K562 (cell line): ENCODE results near the gene WDR90. TPM values are rescaled to one million over a fixed set of nuclear protein-coding genes. Genes with fewer than 3 reads are reported as not detected.
A peak's percentile ranks its signal among the peaks of the same experiment; 100 is the strongest.

ENCODE experiments used
- CBFA2T3 ChIP-seq: fragments of 450-650 bp; IDR thresholded peaks from 2 replicates; pipeline ENCODE4 v1.6.1; 2017
- CREM ChIP-seq: IDR thresholded peaks from 2 replicates; pipeline ENCODE4 v1.6.1; 2014; ENCODE audit warnings: antibody characterized with exemption, low read depth
- GATAD2A ChIP-seq: fragments of 450-650 bp; IDR thresholded peaks from 2 replicates; pipeline ENCODE4 v1.6.1; 2017
- MYC ChIP-seq, 2 experiments: fragments of 250-450 bp in 1 of 2; sonication (Bioruptor Pico) in 1 of 2; IDR thresholded peaks; 2 replicates each; pipeline versions ENCODE4 v1.5.1 to v1.6.1; 2012 to 2021; ENCODE audit warnings: low read depth in 2 of 2, borderline replicate concordance in 1 of 2, improper control_type of control experiment in 1 of 2, low read length in 1 of 2, mild to moderate bottlenecking in 1 of 2, moderate library complexity in 1 of 2
- SP1 ChIP-seq: sonication (generic); formaldehyde crosslinking; IDR thresholded peaks from 2 replicates; pipeline ENCODE4 v1.8.1; 2022; ENCODE audit warnings: mild to moderate bottlenecking, missing genetic modification reagents
- TEAD1 ChIP-seq, 2 experiments: fragments of 450-650 bp in 1 of 2; sonication (generic) in 1 of 2; formaldehyde crosslinking; IDR thresholded peaks; 2 replicates each; pipeline versions ENCODE4 v1.4.0 to v1.8.0; 2020 to 2022; ENCODE audit warnings: mild to moderate bottlenecking in 2 of 2, missing genetic modification reagents in 1 of 2
- ZNF134 ChIP-seq: fragments of 250-450 bp; sonication (Bioruptor Pico); conservative IDR thresholded peaks from 2 replicates; pipeline ENCODE4 v1.4.0; 2020
- ZNF561 ChIP-seq: fragments of 450-650 bp; formaldehyde crosslinking; conservative IDR thresholded peaks from 2 replicates; pipeline ENCODE4 v1.4.0; 2020; ENCODE audit warnings: mild to moderate bottlenecking, moderate library complexity
- polyA plus RNA-seq, 8 experiments: library from polyadenylated mRNA; depleted of rRNA in 4 of 8; stranded (reverse) in 5 of 8; unstranded in 3 of 8; fragments of >200 nt; fragmentation: Nextera tagmentation in 2 of 8; fragmentation: Illumina TruSeq in 1 of 8; extraction: Ambion mirVana in 2 of 8; extraction: Trizol in 1 of 8; gene quantifications; 2 replicates each; pipeline versions ENCODE4 v1.2.1 to v1.2.3, GENCODE V29; 2011 to 2014; ENCODE audit warnings: inconsistent platforms in 1 of 8, missing spikeins in 1 of 8
- total RNA-seq, 7 experiments: library from RNA; depleted of rRNA in 6 of 7; stranded (reverse); fragments of >200 nt in 6 of 7; fragmentation: Illumina TruSeq in 2 of 7; extraction: Trizol in 2 of 7; gene quantifications; 2 replicates each; pipeline versions ENCODE4 v1.2.1 to v1.2.3, GENCODE V29; 2011 to 2021; ENCODE audit warnings: low replicate concordance in 1 of 7
- TF ChIP-seq, protein P1 (sequence below), 2 experiments: fragments of 450-650 bp; IDR thresholded peaks; 2 replicates each; pipeline ENCODE4 v1.6.1; 2016; ENCODE audit warnings: mild to moderate bottlenecking in 2 of 2, borderline replicate concordance in 1 of 2, low read depth in 1 of 2, moderate library complexity in 1 of 2
- TF ChIP-seq, protein P2 (sequence below): sonication (generic); formaldehyde crosslinking; IDR thresholded peaks from 2 replicates; pipeline ENCODE4 v1.8.1; 2023; ENCODE audit warnings: mild to moderate bottlenecking, missing genetic modification reagents
- TF ChIP-seq, protein P3 (sequence below): conservative IDR thresholded peaks from 2 replicates; pipeline ENCODE4 v1.6.1; 2011; ENCODE audit warnings: low read depth, mild to moderate bottlenecking, low read length; ENCODE audit not compliant: control insufficient read depth
- TF ChIP-seq, protein P4 (sequence below): sonication (generic); formaldehyde crosslinking; IDR thresholded peaks from 2 replicates; pipeline ENCODE4 v1.8.1; 2023; ENCODE audit warnings: mild to moderate bottlenecking, missing genetic modification reagents

WDR90 gene
- total and polyA plus RNA-seq, 9 of the 15 experiments (the other 6 are each of a cell fraction or from before 2014, with no cell fraction given), result 0.44 to 12.6 (median 3.3) TPM

DNA sequence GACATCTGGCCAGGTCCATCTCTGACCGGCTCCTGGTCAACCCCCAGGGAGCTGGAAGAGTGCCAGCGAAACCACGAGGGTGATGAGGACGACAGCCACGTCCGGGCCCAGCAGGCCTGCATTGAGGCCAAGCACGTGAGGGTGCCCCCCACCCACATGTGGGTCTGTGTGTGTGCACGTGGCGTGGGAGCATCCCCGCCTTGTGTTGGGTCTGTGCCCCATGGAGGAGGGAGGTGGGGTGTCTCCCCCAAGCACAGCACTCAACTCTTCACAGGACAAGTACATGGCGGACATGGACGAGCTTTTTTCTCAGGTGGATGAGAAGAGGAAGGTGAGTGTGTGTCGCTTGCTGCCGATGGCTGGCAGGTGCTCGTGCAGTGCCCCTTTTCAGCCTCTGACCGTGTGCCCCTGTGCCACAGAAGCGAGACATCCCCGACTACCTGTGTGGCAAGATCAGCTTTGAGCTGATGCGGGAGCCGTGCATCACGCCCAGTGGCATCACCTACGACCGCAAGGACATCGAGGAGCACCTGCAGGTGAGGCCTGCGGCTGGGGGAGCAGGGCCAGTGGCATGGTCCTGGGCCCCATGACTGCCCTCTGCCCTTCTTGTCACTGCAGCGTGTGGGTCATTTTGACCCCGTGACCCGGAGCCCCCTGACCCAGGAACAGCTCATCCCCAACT, 32.7 kb downstream of the WDR90 start (continued):
- TF ChIP-seq, protein P1, sequence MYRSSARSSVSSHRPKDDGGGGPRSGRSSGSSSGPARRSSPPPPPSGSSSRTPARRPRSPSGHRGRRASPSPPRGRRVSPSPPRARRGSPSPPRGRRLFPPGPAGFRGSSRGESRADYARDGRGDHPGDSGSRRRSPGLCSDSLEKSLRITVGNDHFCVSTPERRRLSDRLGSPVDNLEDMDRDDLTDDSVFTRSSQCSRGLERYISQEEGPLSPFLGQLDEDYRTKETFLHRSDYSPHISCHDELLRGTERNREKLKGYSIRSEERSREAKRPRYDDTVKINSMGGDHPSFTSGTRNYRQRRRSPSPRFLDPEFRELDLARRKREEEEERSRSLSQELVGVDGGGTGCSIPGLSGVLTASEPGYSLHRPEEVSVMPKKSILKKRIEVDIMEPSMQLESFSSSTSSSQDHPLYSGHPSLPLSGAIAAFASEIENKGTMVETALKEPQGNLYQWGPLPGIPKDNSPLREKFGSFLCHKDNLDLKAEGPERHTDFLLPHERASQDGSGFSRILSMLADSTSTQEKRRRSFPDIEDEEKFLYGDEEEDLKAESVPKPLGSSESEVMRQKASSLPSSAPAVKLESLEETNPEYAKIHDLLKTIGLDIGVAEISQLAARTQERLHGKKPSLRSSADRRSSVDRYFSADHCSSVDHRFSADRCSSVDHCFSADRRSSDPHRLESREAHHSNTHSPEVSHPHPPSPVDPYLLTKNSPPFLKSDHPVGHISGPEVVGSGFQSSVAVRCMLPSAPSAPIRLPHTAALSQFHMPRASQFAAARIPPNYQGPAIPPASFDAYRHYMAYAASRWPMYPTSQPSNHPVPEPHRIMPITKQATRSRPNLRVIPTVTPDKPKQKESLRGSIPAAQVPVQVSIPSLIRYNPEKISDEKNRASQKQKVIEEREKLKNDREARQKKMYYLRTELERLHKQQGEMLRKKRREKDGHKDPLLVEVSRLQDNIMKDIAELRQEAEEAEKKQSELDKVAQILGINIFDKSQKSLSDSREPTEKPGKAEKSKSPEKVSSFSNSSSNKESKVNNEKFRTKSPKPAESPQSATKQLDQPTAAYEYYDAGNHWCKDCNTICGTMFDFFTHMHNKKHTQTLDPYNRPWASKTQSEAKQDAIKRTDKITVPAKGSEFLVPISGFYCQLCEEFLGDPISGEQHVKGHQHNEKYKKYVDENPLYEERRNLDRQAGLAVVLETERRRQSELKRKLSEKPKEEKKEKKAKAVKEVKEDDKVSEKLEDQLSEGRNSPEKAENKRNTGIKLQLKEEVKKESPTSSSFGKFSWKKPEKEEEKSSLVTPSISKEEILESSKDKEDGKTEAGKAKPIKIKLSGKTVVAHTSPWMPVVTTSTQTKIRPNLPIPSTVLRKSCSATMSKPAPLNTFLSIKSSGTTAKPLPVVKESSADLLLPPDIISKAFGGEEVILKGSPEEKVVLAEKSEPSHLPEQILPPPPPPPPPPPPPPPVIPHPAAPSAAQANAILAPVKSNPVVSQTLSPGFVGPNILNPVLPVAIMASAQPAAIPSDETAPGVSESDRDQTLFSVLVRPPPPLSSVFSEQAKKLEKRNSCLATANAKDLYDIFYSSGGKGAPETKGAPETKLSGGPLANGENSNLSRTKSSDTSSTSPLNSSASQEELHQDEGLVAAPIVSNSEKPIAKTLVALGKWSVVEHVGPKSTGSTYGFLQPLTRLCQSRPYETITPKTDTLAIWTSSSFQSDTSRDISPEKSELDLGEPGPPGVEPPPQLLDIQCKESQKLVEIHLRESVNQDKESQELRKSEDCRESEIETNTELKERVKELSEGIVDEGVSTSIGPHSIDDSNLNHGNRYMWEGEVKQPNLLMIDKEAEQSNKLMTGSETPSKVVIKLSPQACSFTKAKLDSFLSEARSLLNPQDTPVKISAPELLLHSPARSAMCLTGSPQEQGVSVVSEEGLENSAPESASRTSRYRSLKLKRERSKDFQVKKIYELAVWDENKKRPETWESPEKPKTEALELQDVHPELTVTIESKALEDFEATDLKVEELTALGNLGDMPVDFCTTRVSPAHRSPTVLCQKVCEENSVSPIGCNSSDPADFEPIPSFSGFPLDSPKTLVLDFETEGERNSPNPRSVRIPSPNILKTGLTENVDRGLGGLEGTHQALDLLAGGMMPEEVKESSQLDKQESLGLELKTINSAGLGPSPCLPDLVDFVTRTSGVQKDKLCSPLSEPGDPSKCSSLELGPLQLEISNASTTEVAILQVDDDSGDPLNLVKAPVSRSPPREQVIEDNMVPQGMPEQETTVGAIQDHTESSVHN (IDR thresholded peaks at IDR 0.05; ENCODE audit: borderline replicate concordance in 1 of 2, low read depth in 1 of 2), result no peak
- TF ChIP-seq, protein P2, sequence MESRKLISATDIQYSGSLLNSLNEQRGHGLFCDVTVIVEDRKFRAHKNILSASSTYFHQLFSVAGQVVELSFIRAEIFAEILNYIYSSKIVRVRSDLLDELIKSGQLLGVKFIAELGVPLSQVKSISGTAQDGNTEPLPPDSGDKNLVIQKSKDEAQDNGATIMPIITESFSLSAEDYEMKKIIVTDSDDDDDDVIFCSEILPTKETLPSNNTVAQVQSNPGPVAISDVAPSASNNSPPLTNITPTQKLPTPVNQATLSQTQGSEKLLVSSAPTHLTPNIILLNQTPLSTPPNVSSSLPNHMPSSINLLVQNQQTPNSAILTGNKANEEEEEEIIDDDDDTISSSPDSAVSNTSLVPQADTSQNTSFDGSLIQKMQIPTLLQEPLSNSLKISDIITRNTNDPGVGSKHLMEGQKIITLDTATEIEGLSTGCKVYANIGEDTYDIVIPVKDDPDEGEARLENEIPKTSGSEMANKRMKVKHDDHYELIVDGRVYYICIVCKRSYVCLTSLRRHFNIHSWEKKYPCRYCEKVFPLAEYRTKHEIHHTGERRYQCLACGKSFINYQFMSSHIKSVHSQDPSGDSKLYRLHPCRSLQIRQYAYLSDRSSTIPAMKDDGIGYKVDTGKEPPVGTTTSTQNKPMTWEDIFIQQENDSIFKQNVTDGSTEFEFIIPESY (CRISPR knock-in tag), result peak; percentile 58
- TF ChIP-seq CBFA2T3 (peak; percentile 55), ZNF134 (CRISPR knock-in tag) (no peak), TEAD1 (CRISPR knock-in tag; IDR thresholded peaks at IDR 0.05) (0 out of 4 replicates have a peak, but pooled peaks of 1 of the 2 experiments have one; percentile 6), GATAD2A (no peak), CREM (no peak), ZNF561 (CRISPR knock-in tag) (no peak), MYC (IDR thresholded peaks at IDR 0.05; ENCODE audit: low read depth, low read length) (peak; percentile 90), MYC (CRISPR knock-in tag; IDR thresholded peaks at IDR 0.05; ENCODE audit: borderline replicate concordance, low read depth) (no peak), SP1 (0 out of 2 replicates have a peak, but pooled peaks have one; percentile 16)
- TF ChIP-seq, protein P3, sequence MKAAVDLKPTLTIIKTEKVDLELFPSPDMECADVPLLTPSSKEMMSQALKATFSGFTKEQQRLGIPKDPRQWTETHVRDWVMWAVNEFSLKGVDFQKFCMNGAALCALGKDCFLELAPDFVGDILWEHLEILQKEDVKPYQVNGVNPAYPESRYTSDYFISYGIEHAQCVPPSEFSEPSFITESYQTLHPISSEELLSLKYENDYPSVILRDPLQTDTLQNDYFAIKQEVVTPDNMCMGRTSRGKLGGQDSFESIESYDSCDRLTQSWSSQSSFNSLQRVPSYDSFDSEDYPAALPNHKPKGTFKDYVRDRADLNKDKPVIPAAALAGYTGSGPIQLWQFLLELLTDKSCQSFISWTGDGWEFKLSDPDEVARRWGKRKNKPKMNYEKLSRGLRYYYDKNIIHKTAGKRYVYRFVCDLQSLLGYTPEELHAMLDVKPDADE, result peak; percentile 42; the same call in 1 of the 2 replicates
- TF ChIP-seq, protein P4, sequence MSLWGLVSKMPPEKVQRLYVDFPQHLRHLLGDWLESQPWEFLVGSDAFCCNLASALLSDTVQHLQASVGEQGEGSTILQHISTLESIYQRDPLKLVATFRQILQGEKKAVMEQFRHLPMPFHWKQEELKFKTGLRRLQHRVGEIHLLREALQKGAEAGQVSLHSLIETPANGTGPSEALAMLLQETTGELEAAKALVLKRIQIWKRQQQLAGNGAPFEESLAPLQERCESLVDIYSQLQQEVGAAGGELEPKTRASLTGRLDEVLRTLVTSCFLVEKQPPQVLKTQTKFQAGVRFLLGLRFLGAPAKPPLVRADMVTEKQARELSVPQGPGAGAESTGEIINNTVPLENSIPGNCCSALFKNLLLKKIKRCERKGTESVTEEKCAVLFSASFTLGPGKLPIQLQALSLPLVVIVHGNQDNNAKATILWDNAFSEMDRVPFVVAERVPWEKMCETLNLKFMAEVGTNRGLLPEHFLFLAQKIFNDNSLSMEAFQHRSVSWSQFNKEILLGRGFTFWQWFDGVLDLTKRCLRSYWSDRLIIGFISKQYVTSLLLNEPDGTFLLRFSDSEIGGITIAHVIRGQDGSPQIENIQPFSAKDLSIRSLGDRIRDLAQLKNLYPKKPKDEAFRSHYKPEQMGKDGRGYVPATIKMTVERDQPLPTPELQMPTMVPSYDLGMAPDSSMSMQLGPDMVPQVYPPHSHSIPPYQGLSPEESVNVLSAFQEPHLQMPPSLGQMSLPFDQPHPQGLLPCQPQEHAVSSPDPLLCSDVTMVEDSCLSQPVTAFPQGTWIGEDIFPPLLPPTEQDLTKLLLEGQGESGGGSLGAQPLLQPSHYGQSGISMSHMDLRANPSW (CRISPR knock-in tag), result 0 out of 2 replicates have a peak, but pooled peaks have one; percentile 57
